GM19351 (cell line): ENCODE results near the gene STN1.
A peak's percentile ranks its signal among the peaks of the same experiment; 100 is the strongest.
"Not testable (repeated sequence)": the region's sequence is repeated elsewhere in the genome, so short reads cannot be mapped to it uniquely, and the experiment has no call there.

Source experiments
- ATAC-seq: cut with Tn5 transposase; IDR thresholded peaks from one replicate; pipeline ENCODE4 v1.9.1; 2021; ENCODE audit warnings: mild to moderate bottlenecking, moderate library complexity; ENCODE audit not compliant: unreplicated experiment

The STN1 gene

DNA sequence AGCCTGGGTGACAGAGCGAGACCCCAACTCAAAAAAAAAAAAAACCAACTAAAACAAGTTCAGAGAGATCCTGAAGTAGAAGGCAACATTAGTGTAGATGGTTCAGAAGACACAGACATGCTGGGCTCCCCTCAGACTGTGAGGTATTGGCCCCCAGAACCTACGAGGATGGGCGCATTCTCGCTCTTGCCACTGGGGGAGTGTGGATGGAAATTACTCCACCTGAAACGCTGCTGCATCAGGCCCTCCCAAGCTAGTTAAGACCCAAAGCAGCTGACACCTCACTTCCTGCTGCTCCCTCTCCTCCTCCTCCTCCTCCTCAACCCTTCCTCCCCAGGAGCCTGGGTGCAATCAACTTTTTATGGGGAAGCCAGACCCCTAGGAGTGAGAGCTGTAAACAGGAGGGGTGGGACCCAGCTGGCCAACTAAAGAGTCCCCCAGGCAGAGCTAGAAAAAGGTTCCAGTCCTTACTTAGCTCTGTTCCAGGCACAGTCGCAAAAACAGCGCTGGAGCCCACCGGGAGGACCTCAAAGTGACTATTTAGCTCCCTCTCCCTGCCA, 70.0 kb downstream of the STN1 start:
- peak; percentile 45 for ATAC-seq

DNA sequence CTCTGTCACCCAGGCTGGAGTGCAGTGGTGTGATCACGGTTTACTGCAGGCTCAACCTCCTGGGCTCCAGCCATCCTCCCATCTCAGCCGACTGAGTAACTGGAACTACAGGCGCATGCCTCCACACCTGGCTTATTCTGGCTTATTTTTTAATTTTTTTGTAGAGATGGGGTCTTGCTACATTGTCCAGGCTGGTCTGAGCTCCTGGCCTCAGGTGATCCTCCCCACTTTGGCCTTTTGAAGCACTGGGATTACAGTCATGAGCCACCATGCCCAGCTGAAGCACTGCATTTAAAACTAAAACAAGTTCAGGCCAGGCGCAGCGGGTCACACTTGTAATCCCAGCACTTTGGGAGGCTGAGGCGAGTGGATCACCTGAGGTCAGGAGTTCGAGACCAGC, 70.6 kb downstream of the STN1 start:
- ATAC-seq: no peak

DNA sequence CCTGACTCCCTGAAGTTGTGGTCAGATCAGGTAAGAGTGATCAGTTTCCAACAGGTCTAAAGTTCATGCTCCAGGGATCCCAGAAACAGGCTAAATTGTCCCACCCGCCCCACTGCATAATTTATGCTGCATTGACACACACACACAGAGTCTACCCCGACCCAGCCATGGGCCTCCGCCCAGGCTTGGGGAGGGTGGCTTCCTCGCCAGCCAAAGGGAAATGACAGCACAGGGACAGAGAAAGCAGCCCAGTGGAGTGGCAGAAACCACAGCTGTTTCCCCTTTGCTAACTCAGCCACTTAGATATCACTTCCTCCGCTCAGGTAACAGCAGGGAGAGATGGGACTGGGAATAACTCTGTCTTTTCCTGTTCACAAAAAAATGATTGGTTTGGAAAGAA, 72.0 kb downstream of the STN1 start:
- ATAC-seq: peak; percentile 42

DNA sequence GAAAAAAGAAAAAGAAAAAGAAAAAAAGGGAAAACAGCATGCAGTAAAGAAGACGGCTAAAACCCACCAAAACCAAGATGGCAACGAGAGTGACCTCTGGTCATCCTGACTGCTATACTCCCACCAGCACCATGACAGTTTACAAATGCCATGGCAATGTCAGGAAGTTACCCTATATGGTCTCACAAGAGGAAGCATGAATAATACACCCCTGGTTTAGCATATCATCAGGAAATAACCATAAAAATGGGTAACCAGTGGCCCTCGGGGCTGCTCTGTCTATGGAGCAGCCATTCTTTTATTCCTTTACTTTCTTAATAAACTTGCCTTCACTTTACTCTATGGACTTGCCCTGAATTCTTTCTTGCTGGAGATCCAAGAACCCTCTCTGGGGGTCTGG, 72.6 kb downstream of the STN1 start:
- not testable (repeated sequence) for ATAC-seq

DNA sequence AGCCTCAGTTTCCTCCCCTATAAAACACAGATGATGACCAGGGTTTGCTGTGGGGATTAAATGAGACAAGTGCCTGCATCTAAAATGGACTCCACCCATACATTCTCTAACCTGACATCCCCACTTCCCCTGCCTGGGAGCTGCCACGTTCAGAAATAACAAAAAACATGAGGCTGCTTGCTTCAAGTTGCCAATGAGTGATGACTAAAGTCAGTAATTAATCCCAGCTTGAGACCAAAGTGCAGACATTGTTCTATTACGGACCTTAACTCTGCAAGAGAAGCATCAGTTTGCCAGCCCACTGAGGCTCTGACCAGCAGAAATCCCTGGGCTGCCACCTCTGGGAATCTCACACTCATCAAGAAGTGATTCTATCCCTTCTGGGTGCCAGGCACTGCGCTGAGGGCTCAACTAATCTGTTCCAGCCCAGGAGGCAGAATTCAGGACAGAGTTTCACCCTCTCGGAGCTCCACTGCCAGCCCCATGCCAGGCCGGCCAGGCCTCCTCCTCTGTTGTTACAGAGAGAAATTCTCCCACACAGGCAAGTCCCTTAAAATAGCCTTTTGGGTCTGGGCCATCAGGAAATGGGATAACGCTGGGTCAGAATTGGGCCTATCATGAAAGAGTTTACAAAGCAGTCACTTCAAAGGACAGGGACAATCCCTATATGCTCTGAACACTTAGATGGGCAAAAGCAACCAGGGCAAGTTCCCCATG, 74.0 kb downstream of the STN1 start:
- no peak for ATAC-seq

DNA sequence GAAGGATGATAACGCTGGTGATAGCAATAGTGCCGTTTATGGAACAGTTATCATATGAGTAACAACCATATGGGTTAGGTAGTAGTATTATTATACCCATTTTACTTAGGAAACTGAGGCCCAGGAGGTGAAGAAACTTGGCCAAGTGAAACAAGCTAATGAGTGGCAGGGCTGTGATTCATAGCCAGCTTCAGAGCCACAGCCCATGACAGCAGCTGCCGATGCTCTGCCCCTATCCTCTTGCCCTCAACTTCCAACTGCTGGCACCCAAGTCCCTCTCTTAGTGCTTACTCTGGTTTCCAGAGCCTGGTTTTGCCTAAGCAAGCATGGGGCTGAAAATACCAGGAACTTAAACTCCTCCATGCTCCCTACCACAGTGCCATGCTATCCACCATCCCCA, 74.9 kb downstream of the STN1 start:
- ATAC-seq: no peak

DNA sequence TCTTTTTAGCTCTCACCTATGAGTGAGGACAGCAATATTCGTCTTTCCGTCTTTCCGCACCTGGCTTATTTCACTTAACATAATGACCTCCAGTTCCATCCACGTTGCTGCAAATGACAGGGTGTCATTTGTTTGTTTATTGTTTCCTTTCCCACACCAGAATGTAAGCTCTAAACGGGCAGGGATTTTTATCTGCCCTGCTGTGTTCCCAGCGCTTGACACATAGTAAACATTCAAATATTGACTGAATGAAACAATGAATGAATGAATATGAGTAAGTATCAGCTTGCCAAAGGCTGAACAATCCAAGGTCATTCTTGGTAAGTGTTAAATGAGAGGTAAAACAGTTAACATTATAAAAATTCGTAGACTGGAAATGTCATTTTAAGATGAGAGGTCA, 75.4 kb downstream of the STN1 start:
- no peak for ATAC-seq

DNA sequence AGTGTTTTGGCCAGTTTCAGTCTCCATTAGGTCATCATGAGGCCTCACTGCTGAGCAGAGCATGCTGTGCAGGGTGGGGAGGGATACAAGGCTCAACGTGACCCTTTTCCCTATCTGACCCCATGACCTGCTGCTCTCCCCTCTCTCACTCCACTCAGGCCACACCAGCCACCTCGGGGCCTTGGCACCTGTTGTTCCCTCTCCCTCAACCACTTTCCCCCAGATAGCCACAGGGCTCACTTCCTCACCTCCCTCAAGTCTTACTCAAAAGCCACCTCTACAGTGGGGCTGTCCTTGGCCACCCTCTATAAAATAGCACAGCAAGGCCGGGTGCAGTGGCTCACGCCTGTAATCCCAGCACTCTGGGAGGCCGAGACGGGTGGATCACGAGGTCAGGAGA, 76.5 kb downstream of the STN1 start:
- ATAC-seq: no peak

DNA sequence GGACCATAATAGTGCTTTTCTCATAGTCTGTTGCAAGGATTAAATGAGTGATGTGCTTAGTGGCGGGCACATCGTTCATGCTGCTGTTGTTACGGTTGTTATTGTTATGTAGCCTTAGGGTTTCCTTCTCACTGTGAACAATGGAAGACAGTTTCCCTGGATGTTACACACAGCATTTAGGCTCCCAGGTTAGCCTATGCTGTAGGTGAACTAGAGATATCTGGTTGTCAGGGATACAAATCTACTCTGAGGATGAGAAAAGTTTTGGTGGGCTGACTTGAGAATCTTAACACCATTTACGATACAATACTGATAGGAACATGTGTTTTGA, 77.3 kb downstream of the STN1 start:
- ATAC-seq: no peak

DNA sequence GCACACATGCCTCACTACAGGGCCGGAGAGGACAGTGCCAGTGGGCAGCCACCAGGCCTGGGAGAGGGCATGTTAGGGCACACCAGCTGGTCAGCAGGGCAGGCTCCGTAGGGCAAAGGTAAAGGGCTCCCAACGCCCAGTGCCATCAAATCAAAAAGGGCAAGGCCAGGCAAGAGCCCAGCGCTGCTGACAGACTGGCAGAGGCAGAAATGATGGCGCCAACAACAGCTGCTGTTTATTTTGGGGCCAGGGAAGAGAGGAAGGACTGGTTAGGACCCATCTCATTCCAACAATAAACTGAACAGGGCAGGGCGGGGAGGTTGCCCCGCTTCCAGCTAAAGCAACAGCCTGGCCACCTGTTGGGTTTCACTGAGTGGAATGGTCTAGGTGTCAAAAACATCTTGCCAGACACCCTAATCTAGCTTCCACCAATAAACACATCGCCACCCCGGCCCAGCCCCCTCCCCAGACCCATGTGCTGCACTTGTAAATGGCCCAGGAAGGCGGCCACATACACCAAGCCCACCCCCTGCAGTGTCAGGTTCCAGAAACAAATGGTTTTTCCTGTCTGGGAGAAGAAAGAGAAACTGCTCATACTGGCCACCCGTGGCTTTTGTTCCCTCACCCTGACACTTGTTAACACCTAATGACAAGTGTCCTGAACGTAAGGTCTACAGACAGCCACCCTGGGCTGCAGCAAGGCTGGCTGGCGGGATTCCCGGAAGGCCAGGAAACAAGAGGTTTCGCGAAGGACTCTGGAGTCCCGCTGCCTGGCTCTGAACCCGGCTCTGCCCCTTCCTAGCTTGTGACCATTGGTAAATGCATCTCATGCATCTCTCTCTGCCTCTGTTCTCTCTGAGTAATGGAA, 77.9 kb downstream of the STN1 start:
- no peak for ATAC-seq

DNA sequence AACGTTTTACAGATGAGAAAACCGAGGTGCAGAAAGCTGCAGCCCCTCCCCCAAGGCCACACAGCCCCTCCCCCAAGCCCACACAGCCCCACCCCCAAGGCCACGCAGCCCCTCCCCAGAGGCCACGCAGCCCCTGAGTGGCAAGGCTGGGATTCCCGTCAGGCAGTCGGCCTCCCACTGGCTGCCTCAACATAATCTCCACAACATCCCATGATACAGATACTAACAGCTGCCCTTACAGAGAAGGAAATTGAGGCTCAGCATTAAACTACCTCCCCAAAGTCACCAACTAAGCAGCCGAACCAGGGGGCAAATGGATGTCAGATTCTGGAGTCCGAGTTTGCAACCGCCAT, 78.5 kb downstream of the STN1 start:
- ATAC-seq: no peak

DNA sequence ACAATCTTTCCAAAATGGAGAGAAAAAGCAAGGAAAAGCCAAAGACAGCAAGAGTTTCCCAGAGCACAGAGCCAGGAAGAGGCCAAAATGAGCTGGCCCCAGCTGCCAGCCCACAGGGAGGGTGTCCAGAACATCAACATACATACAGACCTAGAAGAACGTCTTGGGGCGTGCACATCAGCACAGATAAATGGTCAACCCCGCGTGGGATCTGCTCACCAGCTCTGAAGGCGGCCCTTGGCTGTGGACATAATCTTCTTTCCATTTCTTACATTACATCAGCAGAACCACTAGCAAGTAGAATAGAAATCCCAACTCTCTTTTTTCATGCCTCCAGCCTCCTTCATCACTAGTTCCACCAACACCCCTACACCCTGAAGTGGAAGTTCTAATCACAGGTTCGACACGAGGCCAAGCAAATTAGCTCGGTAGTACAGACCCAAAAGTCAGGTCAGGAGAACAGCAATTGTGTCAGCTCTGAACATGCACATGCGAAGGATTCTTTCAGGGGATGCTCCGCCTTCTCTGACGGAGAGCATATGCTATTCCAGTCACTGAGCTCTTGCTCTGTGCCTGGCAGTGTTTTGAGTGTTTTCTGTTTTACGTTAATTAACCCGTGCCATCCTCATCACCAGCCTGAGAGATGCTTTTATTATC, 79.0 kb downstream of the STN1 start:
- ATAC-seq: no peak

DNA sequence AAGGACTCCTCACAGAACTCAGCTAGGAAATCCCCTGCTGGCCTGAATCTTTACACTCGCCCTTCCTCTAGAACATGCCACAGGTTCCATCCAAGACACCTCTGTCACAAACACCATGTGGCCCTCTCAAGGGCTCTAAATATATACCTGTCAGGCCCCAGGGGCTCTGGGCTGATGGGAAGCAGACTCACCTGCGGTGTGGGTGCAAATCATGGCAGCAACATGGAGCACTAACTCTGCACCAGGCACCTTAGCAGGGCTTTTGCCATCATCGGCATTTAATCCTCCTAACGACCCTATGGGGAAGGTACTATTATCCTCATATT, 80.0 kb downstream of the STN1 start:
- ATAC-seq: no peak

DNA sequence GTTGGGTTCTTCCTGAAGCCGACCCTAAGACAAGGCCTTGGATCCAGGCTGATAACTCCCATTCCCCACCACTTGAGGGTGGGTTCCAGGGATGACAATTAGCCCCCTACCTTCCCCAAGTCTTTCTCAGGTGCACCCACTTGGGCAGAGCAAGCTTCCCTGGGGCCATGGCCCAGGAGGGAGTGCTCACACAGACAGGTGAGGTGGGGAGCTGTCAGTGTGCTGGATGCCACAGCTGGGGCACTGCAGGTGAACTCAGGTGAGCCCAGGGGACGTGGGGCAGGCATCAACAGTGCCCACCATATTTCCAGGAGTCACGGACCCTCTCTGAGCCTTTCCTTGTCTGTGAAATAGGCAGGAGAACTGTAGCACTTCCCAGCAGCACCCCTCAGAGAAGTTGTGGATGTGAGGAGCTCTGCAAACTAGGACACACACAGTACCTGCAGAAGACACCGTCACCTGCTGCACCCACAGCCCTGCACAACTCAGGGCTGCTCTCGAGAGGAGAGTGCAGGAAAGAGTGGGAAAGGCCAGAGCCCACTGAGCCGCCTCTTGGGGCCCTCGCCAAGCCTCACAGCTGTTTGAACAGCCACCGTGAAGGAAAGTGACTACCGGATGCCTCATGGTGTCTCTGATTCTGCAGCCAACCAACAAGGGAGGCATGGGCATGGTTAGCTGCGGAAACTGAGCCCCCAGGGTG, 80.5 kb downstream of the STN1 start:
- ATAC-seq: no peak

DNA sequence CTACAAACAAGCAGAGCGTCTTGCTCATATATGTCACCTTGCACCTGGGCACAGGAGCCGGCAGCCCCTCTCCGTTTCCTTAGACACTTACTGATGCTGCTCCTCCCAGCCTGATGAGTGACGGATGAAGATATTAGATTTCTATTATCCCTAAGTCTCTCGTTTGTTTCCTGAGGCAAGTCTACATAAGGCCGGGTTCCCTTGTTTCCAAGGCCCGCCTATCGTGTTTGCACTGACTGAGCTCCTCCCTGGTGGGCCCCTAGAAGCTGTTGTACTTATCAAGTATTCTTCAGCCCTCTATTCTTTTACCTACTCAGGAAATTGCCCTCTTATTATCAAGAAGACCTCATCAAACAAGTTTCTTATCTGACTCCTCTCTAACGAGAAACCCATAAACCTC, 81.1 kb downstream of the STN1 start:
- no peak for ATAC-seq

DNA sequence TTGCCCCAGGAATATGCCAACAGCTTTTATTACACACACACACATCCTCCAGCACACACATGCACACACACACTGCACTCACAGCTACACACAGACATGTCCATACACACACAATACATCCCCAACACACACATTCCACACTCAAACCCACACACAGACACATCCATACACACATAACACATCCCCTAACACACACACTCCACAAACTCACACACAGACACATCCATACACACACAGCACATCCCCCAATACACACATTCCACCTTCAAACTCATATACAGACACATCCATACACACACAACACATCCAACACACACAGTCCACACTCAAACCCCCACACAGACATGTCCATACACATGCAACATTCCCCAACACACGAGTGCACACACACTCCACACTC, 81.7 kb downstream of the STN1 start:
- ATAC-seq: no peak

DNA sequence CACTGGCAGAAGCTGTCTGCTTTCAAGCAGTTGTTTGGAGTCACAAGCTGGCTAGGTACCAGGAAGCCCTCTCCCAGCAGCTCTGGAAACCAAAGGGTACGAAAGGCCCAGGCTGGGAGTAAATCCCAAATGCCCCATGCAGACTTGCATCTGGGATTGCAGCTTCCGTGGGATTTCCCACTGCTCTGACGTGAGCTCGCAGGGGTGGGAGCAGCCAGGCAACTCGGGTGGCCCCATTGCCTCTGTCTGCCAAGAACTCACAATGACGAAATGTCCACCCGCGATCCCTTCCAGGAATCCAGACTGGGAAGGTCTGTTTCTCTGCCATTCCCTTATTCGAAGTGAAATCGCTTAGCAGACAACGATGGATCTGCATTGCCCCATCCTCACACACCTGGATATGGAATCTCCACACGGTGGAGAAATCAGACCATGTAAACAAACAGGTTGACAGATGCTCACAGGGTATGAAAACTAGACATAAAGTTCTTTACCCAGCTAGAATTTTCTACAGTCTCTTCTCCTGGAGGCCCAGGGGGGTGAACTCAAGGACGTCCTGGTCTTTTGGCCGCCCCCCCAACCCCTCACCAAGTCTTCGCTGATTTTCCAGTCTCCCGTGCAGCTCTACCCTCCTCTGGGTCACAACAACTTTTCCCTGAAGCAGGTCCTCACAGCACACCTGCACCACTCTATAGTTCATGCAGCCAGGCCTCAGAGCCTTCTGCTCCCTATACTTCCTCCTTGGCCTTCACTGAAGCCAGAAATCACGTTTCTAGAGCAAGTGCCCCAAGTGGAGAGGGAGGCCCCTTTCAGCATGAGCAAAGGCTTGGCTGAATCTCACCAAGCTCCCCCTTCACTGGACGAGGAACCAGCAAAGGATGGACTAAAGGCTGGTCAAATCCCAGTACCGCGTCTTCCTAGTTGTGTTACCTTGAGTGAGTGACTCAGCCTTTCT, 82.6 kb downstream of the STN1 start:
- ATAC-seq: no peak

DNA sequence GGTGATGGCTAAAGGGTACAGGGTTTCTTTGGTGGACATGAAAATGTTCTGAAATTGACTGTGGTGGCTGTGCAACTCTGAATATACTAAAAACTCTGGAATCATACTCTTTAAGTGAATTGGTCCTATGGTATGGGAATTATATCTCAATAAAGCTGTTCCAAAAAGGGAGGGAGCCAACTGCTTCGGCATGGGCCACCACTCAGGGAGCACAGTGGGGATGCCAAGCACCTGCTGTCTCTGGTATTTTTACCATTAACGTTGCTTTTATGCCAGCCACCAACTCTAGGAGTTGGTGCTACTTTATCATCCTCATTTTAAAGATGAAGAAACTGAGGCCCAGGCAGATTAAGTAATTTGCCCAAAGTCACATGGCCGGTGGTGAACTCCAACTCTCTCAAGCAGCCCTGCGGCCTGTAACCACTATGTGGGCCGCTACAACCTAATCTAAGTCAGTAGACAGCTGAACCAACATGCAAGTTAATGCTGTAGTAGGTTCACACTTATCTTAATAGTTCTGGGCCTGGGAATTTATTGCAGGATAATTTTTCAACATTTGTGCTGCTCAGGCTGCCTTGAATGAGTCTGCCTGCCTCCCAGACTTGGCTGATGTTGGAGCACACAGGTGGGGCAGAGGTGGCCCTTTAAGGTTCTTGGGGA, 83.4 kb downstream of the STN1 start:
- ATAC-seq: no peak

DNA sequence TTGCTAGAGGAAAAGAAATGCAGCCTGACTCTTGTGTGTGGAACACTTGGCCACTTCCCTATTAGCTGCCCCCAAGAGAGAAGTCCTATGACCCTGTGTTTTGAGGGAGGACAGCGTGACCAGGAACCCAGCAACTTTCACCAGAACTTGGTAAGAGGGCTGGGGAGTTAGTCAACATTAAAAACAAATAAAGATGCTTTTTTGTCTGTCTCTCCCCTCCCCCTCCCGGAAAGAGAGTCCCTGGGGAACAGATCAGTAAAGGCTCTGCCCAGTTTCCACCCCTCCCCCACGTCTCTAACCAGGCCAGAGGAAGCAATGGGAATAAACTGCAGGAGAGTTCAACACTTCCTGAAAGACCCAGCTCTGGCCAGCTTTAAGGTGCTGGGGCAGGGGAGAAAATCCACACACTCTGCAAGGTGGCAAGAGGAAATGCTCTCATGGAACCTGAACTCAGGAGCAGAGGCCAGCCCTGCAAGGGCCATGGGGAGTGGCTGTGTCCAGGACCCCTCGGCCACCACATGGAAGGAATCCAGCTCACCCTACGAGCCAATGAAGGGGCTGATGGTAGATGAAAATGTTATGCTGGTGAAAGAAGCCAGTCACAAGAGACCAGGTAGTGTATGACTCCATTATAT, 84.1 kb downstream of the STN1 start:
- no peak for ATAC-seq
